Measurements from ENCODE around the gene EYA3. TPM values are rescaled to one million over a fixed set of nuclear protein-coding genes. Genes with fewer than 3 reads are reported as not detected.

EYA3 gene
- total and polyA plus RNA-seq, 2 of the 8 experiments (the other 6 are each of a cell fraction or from before 2014, with no cell fraction given), result 15.0 to 33.9 TPM

GRCh38 chr1:27938488-27938887, 149.9 kb downstream of the EYA3 start:
- Histone ChIP-seq H3K79me1 (ENCODE audit: low read depth, low read length) (peaks cover 17% of the 10 kb centered on the region; the same call in 1 of the 2 replicates), H3K4me3 (ENCODE audit: extremely low read depth in 1 of 4, insufficient read depth in 2 of 4, low read depth in 3 of 4, low read length in 4 of 4) (peak overlapping the region in 2 of 4 experiments; percentile 19 to 67; a peak in 2 of 8 replicates), H3K14ac (ENCODE audit: insufficient read length) (no peak overlapping the region), H2AFZ (ENCODE audit: low read length) (no peak overlapping the region), H3K4me1 (replicated peaks in 1 of 4; ENCODE audit: control insufficient read depth in 3 of 4, insufficient read depth in 4 of 4, low read length in 3 of 4) (peaks cover 16 to 25% (median 19%) of the 10 kb centered on the region in 4 experiments), H2BK12ac (ENCODE audit: low read depth, low read length) (no peak overlapping the region), H3K4me2 (ENCODE audit: insufficient read depth in 1 of 2, low read depth in 2 of 2, low read length in 2 of 2) (peak overlapping the region; percentile 73 to 97; a peak in 3 of 4 replicates), H3K56ac (replicated peaks; ENCODE audit: insufficient read length, low read depth, low read length) (no peak overlapping the region), H3K9ac (replicated peaks in 1 of 4; ENCODE audit: extremely low read depth in 1 of 4, low read depth in 3 of 4, low read length in 3 of 4) (no peak overlapping the region), H3K79me2 (ENCODE audit: control insufficient read depth in 1 of 2, insufficient read depth in 2 of 2, low read length in 2 of 2) (peaks cover 0 to 28% of the 10 kb centered on the region in 2 experiments; a peak in 3 of 4 replicates), H3K27ac (ENCODE audit: low read depth, low read length) (no peak overlapping the region), H3K9me3 (ENCODE audit: insufficient read depth in 2 of 2, low read depth in 1 of 2, low read length in 1 of 2) (no peaks in the 10 kb centered on the region), H4K5ac (ENCODE audit: insufficient read length, low read depth, low read length) (no peak overlapping the region), H3K23me2 (ENCODE audit: low read depth, low read length) (peaks cover 11% of the 10 kb centered on the region), H2AK5ac (ENCODE audit: low read depth, low read length) (no peak overlapping the region), H2BK20ac (ENCODE audit: low read length) (no peak overlapping the region), H3K27me3 (replicated peaks in 1 of 4; ENCODE audit: control insufficient read depth in 3 of 4, extremely low read depth in 1 of 4, insufficient read depth in 3 of 4, low read length in 3 of 4) (no peaks in the 10 kb centered on the region), H3K23ac (ENCODE audit: insufficient read length) (no peak overlapping the region), H2BK5ac (ENCODE audit: low read depth, low read length) (no peak overlapping the region), H2BK15ac (ENCODE audit: low read length) (no peak overlapping the region), H4K20me1 (replicated peaks in 1 of 2; ENCODE audit: control insufficient read depth in 1 of 2, insufficient read depth in 2 of 2, low read length in 2 of 2) (peaks cover 0 to 10% of the 10 kb centered on the region in 2 experiments), H3K4ac (replicated peaks; ENCODE audit: insufficient read length, low read depth, low read length) (no peak overlapping the region), H2BK120ac (replicated peaks; ENCODE audit: low read depth, low read length) (no peak overlapping the region), H3K18ac (ENCODE audit: extremely low read depth, low read length) (no peak overlapping the region), H3K36me3 (ENCODE audit: control insufficient read depth in 2 of 4, insufficient read depth in 4 of 4, low read length in 3 of 4) (peaks cover 0 to 11% (median 4%) of the 10 kb centered on the region in 4 experiments; a peak in 5 of 8 replicates), H4K91ac (replicated peaks; ENCODE audit: insufficient read length, low read length) (no peak overlapping the region), H4K8ac (ENCODE audit: extremely low read depth, insufficient read depth, low read length) (no peak overlapping the region)
- POLR2A ChIA-PET (ENCODE audit: partially characterized antibody), result interaction anchor here (1.3 to 3.2 kb wide), 3 partner anchors 21 to 104 kb away, joined by 3 to 13 read pairs (median 5); partner anchors contain the start of gene XKR8
- no peak for FAIRE-seq
- CTCF ChIA-PET (ENCODE audit: partially characterized antibody), result interaction anchor here (1.0 to 5.3 kb wide), 9 partner anchors 10 to 60 kb away, joined by 3 to 46 read pairs (median 5); partner anchors contain the start of gene XKR8
- no peak for DNase-seq (ENCODE audit: low read depth in 1 of 2, low spot score in 2 of 2)
- no peak for TF ChIP-seq FOSL1 (IDR thresholded peaks at IDR 0.05; ENCODE audit: insufficient read depth, low read depth, low read length)
- TF ChIP-seq CHD1 (IDR thresholded peaks at IDR 0.05; ENCODE audit: low read depth, low read length), result no peak
- TF ChIP-seq ATF3 (IDR thresholded peaks at IDR 0.05; ENCODE audit: insufficient read depth, low read depth, low read length), result no peak
- no peak for TF ChIP-seq RAD21 (IDR thresholded peaks at IDR 0.05 in 1 of 2, conservative IDR thresholded peaks at IDR 0.05 in 1 of 2; ENCODE audit: low read depth in 2 of 2, low read length in 2 of 2)
- no peak for TF ChIP-seq SIX5 (IDR thresholded peaks at IDR 0.05; ENCODE audit: low read depth, low read length)
- WGBS, 2 experiments (ENCODE audit: extremely low coverage in 1 of 2, insufficient coverage in 1 of 2, insufficient read length in 1 of 2, insufficient replicate concordance in 2 of 2, low coverage in 1 of 2, low lambda C conversion rate in 2 of 2, missing lambda C conversion rate in 1 of 2), result 88% methylated on average over 4 of the region's 4 CpGs; no CpG with 5 or more reads in 1 of the 2 experiments

All from H1 (cell line).